GM21367 (cell line): ENCODE measurements around the gene RAPH1.

Experiments
- ATAC-seq: cut with Tn5 transposase; IDR thresholded peaks from one replicate; pipeline ENCODE4 v1.9.1; 2021; ENCODE audit not compliant: unreplicated experiment

Gene RAPH1

GRCh38 chr2:203489531-203489930 is 45.6 kb downstream of the RAPH1 start:
- ATAC-seq: no peak

- peak; percentile 77 for ATAC-seq
Measured at GRCh38 chr2:203484266-203485112, 50.6 kb downstream of the RAPH1 start.

DNA sequence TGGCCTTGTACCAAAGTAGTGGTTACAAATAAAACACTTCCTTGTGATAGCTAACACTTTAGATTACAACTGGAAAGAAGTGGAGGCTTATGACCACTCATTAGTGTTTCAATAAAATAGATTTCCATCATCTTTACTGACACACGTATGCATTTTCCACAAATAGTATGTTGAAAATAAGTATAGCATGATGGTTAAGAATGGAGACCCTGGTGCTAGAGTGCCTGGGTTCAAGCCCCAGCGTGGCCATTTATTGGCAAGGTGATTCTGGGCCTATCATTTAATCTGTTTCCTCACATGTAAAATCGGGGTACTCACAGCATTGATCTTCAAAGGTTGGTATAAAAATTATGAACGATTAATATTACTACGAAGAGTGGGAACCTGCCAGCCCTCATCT is 54.5 kb downstream of the RAPH1 start:
- no peak for ATAC-seq

- no peak for ATAC-seq
Measured at GRCh38 chr2:203476881-203477280, 58.2 kb downstream of the RAPH1 start.

DNA sequence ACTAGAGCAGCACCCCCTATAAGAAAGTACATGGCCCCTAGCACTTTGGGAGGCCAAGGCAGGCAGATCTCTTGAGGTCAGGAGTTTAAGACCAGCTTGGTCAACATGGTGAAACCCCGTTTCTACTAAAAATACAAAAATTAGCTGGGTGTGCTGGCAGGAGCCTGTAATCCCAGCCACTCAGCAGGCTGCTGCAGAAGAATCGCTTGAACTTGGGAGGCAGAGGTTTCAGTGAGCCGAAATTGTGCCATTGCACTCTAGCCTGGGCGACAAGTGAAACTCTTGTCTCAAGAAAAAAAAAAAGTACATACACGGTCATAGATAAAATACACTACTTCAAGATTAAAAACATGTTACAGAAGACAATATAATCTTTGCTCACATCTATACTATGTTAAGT is 63.8 kb downstream of the RAPH1 start:
- ATAC-seq: no peak

- ATAC-seq: no peak
Measured at GRCh38 chr2:203470371-203470770, 64.7 kb downstream of the RAPH1 start.

- no peak for ATAC-seq
Measured at GRCh38 chr2:203469546-203469945, 65.6 kb downstream of the RAPH1 start.

GRCh38 chr2:203463266-203463678 is 71.8 kb downstream of the RAPH1 start:
- ATAC-seq: no peak

DNA sequence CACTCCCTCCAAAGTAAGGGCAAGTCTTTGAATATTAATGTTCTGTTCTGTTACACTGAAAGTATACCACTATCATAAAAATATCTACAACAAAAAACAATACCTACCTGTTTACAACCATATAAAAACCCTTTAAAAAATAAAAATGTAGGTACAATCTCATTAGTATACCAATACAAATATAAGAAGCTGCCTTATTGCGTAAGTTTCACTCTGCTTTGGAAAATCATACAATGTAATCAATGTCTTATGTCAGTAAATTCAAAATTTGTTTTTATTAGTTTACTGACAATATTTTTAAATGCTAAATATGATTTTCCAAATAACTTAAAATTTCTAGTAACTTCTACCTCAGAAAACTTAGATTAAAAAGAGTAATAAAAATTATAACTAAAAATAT is 72.8 kb downstream of the RAPH1 start:
- ATAC-seq: no peak

DNA sequence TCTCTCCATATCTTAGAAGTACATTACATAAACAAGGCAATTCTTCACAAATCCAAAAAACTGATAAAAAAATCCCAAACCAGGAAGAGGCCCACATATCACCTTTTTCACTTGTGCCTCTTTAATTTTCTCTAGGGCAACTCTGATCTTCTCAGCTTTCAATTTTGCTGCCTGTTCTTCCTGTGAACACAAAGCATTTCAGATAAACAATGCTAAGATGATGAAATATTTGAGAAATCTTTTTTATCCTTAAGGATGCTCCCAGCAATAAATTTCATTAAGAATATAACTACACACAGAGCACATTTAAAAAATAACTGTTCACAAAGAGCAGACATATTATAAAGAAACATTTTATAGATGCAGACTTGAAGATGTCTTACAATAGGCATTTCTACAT is 73.4 kb downstream of the RAPH1 start:
- ATAC-seq: no peak

DNA sequence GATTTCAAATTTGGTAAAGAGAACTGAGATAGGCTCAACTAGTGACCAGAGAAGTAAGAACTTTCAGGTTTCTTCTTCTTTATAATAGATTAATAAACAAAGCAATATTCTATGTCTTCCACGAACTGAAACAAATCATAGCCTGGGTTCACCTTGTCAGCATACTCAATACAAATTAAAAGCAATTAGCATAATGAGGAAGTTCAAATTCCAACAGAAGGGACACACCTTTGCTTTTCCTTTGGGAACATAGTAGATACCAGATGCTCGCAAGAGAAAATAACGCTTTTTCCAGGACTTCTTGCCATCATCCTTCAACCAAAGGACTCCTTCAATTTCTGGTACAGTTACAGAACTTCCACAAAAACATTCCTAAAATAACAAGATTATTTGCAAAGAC is 79.9 kb downstream of the RAPH1 start:
- no peak for ATAC-seq

- ATAC-seq: no peak
Measured at GRCh38 chr2:203453858-203454451, 81.1 kb downstream of the RAPH1 start.

DNA sequence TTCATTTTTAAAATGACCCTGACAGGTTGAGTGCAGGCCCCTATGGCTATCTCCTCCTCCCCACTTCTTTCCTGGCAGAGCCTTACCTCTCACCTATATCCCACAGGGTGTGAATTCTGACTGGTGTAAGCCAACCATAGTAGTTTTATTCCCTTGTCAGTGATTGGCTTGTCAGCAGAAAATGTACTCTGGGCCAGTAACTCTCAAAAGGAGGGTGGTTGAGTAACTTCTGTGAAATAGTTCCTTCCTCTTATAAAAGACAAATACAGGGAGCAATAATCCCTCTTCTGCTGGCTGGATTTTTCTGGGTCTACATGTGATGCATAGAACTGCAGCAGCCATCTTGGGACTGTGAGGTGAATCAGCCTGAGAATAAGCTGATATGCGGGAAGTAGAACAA is 83.4 kb downstream of the RAPH1 start:
- no peak for ATAC-seq

DNA sequence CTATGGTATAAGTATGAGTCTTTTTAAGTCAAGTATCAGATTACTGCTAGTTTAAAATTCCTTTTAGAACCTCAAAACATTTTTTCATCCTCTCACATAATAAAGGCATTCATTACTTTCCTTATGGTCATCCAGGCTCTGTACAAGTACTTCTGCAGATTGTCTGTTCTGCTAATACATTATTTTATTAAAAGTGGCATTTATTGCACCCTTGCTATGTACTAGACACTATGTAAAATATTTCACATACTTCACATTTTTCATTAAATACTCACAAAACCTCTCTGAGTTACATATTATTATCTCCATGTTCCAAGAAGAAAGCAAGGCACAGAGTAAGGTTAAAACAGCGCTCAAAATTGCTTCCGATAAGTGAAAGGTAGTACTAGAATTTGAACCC is 84.1 kb downstream of the RAPH1 start:
- ATAC-seq: no peak

- no peak for ATAC-seq
Measured at GRCh38 chr2:203450561-203450960, 84.5 kb downstream of the RAPH1 start.

DNA sequence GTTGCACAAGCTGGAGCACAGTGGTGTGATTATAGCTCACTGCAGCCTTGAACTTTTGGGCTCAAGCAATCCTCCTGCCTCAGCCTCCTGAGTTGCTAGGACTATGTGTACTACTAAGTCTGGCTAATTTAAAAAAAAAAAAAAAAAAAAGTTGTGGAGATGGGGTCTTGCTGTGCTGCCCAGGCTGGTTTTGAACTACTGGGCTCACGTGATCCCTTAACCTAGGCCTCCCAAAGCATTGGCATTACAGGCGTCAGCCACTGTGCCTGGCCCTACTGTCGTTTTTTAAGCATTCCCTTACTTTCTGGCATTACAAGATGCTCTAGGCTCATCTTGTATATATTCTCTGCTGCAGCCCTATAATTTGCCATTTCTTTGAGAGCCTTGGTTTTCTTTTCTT is 88.3 kb downstream of the RAPH1 start:
- no peak for ATAC-seq

GRCh38 chr2:203446071-203446481 is 89.0 kb downstream of the RAPH1 start:
- no peak for ATAC-seq

- no peak for ATAC-seq
Measured at GRCh38 chr2:203444738-203445137, 90.4 kb downstream of the RAPH1 start.

DNA sequence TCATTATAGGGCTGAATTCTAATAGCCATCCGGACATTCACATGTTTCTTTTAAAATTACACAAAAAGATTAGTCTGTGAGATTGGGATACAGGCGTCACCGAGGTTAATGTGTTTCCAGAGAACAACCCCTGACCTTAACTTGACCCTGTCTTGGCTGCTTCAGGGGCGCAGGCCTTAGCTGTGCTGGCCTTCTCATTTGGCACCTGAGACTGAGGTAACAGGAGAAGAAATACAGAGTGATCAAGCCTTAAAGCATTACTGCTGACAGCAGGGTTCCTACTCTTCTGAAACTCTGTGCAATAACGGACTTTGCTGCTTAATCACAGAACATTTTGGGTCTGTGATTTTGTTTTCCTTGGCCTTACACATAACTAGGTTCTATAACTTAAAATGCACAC is 92.6 kb downstream of the RAPH1 start:
- ATAC-seq: no peak

DNA sequence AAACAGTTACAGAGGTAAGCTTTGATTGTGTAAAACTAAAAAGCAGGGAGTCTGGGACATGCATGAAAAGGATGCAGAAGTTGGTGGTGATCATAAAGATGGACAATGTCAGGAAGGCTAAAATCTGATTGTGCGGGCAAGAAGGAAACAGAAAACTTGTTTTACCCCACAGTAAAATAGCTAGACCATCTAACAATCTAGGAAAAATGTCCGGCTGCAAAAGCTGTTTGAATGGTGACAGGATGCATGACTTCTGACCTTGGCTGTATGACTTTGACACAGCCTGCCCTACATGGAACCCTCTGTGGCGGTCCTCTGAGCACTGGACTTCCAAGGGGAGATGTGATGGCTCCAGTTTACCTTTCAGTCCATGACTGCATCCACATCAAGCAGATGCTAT is 93.6 kb downstream of the RAPH1 start:
- ATAC-seq: no peak

GRCh38 chr2:203440671-203441070 is 94.4 kb downstream of the RAPH1 start:
- ATAC-seq: no peak

- ATAC-seq: no peak
Measured at GRCh38 chr2:203438528-203438927, 96.6 kb downstream of the RAPH1 start.

DNA sequence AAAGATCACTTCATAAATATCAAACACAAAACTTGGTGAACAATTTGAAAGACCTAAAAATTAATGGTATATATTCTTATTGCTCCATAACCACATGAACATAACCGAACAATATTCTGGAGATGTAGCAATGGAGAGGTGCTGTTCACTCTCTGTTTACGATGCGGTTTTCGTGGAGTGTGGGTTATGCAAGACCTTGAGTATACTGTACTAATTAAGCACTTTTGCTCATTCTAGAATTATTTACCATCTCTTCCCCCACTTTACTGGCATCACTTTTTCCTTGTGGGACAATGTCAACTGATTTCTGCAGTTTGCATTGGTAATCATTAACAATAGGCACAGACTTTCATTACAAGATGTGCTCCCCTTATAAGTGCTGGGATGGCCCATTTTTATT is 97.6 kb downstream of the RAPH1 start:
- no peak for ATAC-seq
